GM12801 (cell line): Measurements from ENCODE around the gene PPIL6.

Experiments
- TF ChIP-seq, protein P1 (sequence below): IDR thresholded peaks from one replicate; pipeline ENCODE4 v1.5.1; 2011; ENCODE audit warnings: control low read depth; ENCODE audit not compliant: insufficient read length; ENCODE audit errors: extremely low read depth

PPIL6 gene

DNA sequence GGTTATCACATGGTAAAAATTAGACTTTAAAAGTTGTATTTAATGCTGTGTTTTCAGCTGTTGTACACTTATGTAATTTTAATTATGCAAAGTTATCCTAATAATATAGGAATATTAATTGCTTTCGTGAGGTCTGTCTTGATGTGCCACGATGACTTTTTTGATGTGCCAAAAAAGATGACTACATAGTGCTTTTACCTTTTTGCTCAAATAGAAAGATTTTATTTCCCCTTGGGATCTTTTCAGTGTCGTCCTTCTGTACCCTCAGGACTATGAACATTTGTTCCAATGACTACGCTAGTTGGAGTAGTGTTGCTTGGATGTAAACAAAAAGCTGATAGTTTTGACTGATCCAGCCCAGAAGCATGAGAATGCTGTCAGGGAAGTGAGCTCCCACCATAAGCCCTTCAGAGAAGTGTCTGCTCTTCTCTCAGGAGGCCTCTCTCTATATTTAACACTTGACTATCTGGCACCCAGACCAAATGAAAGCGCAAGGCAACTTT, 56.9 kb downstream of the PPIL6 start:
- TF ChIP-seq, protein P1, sequence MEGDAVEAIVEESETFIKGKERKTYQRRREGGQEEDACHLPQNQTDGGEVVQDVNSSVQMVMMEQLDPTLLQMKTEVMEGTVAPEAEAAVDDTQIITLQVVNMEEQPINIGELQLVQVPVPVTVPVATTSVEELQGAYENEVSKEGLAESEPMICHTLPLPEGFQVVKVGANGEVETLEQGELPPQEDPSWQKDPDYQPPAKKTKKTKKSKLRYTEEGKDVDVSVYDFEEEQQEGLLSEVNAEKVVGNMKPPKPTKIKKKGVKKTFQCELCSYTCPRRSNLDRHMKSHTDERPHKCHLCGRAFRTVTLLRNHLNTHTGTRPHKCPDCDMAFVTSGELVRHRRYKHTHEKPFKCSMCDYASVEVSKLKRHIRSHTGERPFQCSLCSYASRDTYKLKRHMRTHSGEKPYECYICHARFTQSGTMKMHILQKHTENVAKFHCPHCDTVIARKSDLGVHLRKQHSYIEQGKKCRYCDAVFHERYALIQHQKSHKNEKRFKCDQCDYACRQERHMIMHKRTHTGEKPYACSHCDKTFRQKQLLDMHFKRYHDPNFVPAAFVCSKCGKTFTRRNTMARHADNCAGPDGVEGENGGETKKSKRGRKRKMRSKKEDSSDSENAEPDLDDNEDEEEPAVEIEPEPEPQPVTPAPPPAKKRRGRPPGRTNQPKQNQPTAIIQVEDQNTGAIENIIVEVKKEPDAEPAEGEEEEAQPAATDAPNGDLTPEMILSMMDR: no peak

GRCh38 chr6:109382576-109383437, 57.6 kb downstream of the PPIL6 start:
- TF ChIP-seq, protein P1: no peak

DNA sequence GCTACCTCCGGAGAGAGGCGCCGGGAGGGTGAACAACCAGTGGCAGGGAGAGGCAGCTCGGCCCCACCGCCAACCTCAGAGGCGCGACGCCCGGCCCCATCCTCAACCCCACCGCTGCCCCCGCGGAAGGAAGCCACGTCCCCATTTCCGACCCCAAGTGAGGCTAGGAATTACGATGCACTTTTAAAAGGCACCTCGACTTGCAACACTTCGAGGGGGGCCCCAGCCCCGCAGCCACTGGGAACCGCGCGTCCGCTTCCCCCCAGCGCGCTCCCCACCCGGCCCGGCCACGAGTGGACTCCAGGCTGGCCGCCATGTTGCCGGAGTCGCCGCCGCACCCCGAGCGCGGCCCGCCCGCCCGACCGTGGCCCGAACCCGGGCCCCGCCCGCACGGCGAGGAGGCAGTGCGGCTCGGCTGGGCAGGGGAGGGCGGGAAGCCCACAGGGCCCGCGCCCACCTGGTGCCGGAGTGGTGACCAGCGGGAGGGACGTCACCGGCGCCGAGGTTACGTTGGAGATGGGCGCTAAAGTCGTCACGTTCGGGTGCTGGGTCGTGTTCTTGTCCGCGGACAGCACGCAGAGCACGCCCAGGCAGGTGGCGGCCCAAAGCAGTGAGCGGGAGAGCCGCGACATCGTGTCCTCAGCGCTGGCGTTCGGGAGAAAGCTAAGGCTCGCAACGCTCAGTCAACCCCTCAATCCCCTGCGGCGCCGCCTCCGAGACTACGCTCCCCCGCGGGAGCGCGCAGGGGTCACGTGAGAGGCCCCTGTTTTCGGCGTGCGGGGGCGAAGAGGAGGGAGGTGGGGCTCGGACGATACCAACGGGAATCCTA, 58.5 kb downstream of the PPIL6 start, which contains the start of gene CD164:
CD164 (minus strand) TSS at position 721 of the 829 bp plus-strand sequence; CDS start at position 632, 89 bp downstream.
- TF ChIP-seq, protein P1: no peak

- TF ChIP-seq, protein P1: no peak
These were observed 59.2 kb downstream of the PPIL6 start for GRCh38 chr6:109381061-109381746.

GRCh38 chr6:109379711-109380110, 60.7 kb downstream of the PPIL6 start:
- TF ChIP-seq, protein P1: no peak

- TF ChIP-seq, protein P1: no peak
These were observed 62.7 kb downstream of the PPIL6 start for GRCh38 chr6:109377717-109378116.
